Stimulated activated CD4-positive, alpha-beta T cell treated with anti-CD3 and anti-CD28 coated beads, Interleukin-1b, Interleukin-23, amount 100 ng/mL, for 48 hours (primary cell): Measurements from ENCODE around the gene LDB1.

ENCODE experiments used
- DNase-seq: peaks from one replicate; pipeline ENCODE4 v3.0.0-alpha.2; 2020

Gene LDB1

DNA sequence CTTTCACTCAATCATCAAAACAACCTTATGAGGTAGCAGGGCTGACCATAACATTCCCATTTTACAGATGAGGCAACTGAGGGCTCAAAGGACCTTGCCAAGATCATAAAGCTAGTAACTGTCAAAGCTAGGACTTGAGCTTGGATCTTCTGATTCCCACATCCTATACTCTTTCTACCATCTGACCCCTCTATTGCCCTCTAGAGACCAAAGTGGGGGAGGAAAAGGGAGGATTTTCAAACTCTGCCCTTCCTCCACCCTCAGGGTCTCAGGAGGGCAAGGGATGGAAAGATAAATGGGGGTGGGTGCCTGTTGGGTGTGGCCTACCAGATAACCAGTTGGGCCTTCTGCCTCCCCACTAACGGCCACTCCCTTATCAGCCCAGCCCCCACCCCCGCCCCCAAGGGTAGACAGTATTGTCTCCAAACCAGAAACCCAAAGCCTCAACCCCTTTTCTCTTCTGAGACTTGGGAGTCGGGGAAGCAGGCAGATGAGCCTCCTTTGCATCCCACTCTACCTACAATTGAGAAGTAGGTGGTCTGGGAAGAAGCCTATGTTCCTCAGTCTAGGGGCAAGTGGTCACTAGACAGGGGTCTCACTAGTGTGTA, 7.9 kb downstream of the LDB1 start:
- DNase-seq: no peak

DNA sequence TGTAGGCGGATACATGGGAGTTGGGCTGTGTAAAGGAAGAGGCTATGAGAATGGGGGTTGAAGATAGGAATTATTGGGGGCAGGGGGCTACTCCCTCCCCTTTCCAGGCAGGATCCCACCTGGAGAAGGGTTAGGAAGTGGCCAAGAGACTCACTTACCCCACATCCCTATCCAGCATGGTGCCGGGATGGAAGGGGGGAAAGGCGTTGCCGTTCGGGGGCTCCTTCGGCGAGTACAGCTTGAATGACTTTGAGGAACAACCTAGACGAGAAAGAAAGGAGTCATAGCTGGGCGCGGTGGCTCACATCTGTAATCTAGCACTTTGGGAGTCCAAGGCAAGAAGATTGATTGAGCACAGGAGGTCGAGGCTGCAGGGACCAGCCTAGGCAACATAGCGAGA, 8.9 kb downstream of the LDB1 start:
- no peak for DNase-seq

DNA sequence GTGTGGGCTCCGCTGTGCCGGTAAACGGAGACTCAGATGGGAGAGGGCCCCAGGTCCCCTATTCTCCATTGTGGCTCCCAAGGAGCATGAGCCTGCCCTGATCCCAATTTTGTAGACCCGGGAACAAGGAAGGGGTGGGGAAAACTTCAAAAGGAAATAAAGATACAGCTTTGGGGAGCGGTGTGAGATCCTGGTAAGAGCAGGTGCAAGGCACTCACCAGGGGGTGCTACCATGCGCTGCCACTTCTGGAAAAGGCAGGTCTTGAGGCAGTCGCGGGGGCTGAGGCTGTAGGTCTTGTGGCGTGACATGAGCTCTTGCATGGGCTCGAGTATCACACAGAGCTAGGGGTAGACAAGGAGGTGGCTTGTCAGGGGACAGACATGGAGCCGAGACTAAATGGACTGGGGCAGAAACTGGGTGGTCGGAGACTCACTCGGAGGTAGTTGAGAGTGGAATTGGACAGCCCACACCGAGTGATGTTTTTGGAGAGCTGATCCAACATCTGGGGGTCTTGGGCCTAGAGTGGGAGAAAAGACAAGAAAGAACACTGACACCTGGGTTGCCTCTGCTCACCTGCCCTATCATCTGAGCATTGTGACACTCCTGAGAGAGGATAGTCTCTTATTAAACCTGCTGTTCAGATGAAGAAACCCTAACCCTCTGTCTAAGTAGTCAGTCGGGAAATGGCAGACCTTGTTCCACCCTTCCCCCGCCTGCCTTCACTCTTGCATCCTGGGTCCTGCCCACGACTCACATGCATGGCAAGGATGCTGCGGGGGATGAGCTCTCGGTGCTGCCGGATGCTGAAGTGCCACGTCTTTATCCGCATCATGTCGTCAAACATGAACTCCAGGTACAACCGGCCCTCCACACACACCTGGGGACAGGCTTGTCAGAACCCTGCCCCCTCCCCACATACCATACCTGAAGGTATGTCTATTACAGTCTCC, 10.7 kb downstream of the LDB1 start:
- no peak for DNase-seq

DNA sequence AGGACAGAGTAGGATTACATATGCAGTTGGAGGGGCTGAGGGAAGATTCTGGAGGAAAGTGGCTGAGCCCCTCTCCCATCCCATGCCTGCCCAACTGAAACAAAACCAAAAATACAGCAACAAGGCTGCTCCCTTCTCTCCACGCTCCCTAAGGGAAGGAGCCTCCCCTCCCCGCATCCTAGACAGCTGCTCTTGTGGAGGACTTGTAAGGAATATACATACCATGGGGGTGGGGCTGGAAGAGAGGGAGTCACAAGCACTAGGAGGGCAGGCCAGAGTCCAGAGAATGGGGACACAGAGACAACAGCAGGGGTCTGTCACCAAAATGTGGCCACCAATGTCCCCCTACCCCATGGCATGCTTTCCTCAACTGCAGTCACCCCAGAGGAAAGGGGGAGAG, 13.2 kb downstream of the LDB1 start:
- no peak for DNase-seq

DNA sequence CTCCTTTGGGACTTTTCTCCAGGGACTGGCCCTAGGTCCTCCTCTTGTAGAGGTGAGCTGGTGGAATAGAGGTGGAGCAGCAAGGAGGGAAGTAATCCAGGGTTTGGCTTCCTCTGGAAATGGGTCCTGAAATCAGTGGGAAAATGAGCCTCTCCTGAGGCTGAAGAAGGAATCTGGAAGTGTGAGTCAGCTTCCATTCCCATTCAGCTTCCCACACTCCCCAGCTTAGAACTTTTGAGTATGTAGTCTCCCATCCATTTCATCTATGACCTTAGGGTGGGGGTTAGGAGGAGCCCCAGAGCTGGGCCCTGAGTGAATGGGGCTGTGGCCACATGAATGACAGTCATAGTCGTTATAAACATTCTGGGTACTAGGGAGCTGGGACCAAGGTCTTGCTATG, 17.7 kb downstream of the LDB1 start:
- no peak for DNase-seq

DNA sequence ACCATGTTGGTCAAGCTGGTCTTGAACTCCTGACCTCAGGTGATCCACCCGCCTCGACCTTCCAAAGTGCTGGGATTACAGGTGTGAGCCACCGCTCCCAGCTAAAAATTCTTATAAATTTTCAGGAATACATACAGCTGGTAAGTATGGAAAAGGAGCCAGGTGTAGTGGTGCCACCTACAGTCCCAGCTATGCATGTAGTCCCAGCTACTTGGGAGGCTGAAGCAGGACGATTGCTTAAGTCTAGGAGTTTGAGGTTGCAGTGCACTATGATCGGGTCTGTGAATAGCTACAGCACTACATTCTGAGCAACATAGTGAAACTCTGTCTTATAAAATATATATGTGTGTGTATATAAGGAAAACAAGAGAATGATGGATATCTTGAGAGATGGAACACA, 19.0 kb downstream of the LDB1 start:
- no peak for DNase-seq

DNA sequence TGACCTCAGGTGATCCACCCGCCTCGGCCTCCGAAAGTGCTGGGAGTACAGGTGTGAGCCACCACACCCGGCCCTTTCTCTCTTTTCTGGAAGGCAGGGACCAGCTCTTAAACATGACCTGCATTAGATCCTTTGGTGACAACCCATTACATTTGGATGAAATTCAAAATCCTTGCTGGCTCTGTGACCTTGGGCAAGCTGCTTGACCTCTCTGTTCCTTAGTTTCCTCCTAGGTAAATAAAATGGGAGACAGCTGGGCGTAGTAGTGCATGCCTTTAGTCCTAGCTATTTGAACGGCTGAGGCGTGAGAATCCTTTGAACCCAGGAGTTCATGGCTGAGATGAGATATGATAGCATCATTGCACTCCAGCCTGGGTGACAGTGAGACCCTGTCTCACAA, 23.7 kb downstream of the LDB1 start:
- no peak for DNase-seq

DNA sequence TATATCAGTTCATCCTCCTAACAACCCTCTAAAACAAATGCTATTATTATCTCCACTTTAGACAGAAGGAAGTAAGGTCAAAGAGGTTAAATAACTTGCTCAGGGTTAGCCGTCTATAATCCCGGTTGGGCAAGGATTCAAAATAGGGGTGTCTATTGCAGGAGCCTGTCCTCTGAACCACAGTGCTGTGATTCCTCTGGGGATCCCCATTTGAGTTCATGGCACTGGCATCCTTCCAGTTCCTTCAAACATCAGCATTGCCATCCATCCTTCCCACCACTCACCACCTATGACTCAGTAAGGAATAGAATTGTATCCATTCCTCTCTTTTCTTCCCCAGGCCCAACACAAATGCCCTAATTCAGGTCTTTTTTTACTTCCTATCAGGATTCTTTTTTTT, 29.4 kb downstream of the LDB1 start:
- DNase-seq: no peak

DNA sequence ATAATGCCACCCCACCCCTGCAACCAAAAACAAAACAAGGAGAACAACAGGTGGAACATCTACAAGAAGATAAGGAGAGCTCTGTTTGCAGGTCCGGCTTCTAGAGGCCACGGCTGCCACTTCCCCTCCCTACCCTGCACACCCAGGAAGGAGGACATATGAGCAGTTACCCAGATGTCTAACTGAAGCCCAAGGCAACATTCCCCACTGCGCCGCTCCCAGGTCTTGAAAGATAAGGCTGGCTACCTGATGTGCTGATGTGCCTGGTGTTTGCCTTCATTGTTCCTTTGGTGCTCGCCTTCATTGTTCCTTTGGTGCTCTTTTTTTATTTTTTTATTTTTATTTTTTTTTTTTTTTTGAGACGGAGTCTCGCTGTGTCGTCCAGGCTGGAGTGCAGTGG, 34.0 kb downstream of the LDB1 start:
- no peak for DNase-seq

DNA sequence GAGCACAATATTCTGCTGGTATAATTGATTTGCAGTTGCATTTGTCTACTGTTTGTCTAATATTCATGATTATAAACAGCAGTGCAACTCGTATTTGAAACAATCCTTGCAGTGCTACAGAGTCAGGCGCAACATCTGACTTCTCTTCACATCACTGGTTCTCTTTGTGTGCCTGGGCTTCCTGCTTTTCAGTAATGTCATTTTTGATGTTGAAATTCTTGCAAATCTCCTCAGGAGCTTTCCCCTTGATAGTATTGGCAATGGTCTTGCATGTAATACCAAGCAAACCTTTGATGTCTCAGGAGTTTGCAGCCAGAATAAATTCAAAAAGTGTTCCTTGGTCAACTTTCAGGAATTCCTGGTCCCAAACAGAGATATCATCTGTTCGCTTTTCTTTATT, 34.8 kb downstream of the LDB1 start:
- no peak for DNase-seq

DNA sequence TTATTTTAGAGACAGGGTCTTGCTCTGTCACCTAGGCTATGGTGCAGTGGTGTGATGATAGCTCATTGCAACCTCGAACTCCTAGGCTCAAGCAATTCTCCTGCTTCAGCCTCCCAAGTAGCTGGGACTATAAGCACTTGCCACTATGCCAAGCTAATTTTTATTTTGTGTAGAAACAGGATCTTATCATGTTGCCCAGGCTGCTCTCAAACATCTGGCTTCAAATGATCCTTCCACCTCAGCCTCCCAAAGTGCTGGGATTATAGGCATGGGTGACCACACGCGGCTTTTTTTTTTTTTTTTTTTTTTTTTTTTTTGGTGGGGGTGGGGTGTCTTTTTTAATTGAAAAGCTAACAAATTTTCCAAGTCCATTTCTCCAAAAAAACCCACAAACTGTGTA, 36.6 kb downstream of the LDB1 start:
- DNase-seq: no peak

DNA sequence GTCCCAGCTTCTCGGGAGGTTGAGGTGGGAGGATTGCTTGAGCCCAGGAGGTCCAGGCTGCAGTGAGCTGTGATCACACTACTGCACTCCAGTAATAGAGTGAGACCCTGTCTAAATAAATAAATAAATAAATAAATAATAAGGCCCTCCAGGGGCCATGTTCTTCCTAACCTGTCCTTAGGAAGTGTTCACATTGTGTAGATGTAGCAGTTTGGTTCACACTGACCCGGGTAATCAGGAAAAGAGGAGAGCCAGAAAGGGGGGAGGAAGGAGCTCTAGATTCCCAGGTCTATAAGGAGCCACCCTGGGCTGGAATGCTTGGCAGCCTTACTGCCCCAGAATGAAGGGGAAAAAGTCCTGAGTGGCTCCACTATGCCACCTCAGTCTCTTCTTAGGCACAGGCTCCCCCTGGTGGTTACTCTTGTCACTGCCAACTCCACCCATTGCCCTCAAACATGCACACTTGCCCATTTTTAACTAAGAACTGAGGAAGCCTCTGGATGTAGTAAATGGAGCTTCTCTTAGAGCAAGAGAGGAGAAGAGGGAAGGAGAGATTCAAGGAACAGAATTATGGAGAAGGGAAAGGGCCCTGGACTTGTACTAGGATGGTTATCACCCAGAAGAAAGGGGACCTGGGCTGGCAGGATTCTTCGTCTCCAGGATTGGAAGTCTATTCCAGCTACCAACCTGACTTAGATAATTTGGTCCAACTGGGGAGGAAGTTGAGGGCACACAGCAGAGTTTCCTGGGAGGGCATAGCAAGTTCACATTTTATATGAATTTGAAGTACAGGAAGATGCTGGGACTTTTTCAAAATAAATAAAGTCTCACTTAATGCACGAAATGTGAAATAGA, 47.3 kb downstream of the LDB1 start:
- DNase-seq: peak; percentile 76

DNA sequence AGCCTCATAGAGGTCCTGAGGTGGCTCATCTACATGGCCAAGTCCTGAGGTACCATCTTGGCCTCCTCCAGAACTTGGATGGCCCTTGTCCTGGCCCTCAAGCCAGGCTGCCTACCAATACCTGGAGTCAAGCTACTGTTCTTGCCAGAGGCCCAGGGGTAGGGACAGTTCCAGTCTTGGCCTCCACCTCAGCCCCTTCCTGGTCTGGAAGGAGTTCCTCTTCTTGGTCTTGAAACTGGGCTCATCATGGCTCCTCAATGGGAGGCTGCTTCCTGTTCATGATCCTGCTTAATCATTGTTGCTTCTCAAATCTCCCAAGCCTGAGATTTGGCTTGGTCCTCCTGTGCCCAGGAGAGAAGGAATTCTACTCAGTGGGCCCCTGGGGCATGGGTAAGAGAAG, 51.1 kb downstream of the LDB1 start:
- DNase-seq: no peak

DNA sequence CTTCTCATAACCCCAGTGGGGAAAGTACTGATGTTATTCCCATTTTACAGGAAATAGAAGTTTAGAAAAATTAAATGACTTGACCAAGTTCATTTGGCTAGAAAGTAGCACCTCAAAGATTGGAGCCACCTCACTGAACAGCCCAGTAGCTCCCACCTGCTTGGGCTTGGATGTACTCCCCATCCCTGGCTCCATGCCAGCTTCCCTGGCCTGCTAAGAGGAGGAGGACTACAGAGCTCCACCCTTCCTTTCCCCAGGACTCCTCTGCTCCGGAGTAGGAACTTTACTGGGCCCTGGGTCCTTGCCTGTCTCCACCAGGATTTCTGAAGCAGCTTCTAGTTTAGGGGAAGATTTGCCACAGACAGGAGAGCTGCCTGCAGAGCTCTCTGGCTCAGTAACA, 52.0 kb downstream of the LDB1 start:
- no peak for DNase-seq

DNA sequence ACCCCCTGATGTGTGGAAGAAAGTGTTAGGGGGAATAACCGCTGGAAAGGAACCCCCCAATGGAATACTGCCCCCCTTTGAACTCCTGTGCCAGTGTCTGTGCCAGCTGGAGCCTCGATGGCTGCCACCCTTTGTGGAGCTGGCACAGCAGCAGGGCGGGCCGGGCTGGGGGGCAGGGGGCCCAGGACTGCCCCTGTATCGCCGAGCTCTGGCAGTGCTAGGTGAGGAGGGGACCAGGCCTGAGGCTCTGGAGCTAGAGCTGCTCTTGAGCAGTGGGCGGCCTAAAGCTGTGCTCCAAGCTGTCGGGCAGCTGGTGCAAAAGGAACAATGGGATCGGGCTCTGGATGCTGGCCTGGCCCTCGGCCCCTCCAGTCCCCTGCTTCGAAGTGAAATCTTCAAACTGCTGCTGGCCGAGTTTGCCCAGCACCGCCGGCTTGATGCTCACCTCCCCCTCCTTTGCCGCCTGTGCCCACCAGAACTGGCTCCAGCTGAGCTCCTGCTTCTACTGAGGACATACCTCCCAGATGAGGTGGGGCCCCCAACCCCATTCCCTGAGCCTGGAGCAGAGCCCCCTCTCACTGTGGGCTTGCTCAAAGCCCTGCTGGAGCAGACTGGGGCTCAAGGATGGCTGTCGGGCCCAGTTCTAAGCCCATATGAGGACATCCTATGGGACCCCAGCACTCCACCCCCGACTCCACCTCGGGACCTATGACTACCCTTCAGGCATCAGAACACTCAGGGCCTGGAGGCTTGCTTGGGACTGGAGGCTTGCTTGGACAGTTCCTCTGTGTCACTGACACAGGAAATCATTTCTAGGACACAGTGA, 52.9 kb downstream of the LDB1 start:
- DNase-seq: no peak

DNA sequence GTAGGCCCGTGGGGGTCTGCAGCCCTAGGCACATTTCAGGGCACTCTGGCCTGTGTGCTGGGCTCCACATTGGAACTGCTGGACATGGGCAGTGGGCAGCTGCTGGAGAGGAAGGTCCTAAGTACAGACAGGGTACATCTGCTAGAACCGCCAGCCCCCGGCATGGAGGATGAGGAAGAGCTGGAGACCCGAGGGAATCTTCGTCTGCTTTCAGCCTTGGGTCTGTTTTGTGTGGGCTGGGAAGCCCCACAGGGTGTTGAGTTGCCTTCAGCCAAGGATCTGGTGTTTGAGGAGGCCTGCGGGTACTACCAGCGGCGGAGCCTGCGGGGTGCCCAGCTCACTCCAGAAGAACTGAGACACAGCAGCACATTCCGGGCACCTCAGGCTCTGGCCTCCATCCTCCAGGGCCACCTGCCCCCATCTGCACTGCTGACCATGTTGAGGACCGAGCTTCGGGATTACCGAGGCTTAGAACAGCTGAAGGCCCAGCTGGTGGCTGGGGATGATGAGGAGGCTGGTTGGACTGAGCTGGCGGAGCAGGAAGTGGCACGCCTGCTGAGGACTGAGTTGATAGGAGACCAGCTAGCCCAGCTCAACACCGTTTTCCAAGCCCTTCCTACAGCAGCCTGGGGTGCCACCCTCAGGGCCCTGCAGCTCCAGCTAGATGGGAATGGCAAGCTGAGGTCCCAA, 53.6 kb downstream of the LDB1 start:
- DNase-seq: no peak

DNA sequence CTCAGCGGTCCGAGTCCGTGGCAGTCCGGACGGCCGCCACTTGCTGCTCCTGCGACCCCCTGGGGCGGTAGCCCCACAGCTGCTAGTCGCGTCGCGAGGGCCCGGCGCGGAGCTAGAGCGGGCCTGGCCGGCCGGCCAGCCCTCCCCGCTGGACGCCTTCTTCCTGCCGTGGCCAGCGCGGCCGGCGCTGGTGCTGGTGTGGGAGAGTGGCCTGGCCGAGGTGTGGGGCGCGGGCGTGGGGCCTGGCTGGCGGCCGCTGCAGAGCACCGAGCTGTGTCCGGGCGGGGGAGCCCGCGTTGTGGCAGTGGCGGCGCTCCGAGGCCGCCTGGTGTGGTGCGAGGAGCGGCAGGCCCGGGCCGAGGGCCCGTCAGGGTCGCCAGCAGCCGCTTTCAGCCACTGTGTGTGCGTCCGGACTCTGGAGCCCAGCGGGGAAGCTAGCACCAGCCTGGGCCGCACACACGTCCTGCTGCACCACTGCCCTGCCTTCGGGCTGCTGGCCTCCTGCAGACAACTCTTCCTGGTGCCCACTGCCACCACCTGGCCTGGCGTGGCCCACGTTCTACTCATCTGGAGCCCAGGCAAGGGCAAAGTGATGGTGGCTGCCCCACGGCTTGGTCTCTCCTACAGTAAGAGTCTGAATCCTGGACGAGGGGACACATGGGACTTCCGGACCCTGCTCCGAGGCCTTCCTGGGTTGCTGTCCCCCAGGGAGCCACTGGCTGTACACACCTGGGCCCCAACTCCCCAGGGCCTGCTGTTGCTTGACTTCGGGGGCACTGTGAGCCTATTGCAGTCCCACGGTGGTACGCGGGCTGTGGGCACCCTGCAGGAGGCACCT, 54.4 kb downstream of the LDB1 start:
- DNase-seq: no peak

DNA sequence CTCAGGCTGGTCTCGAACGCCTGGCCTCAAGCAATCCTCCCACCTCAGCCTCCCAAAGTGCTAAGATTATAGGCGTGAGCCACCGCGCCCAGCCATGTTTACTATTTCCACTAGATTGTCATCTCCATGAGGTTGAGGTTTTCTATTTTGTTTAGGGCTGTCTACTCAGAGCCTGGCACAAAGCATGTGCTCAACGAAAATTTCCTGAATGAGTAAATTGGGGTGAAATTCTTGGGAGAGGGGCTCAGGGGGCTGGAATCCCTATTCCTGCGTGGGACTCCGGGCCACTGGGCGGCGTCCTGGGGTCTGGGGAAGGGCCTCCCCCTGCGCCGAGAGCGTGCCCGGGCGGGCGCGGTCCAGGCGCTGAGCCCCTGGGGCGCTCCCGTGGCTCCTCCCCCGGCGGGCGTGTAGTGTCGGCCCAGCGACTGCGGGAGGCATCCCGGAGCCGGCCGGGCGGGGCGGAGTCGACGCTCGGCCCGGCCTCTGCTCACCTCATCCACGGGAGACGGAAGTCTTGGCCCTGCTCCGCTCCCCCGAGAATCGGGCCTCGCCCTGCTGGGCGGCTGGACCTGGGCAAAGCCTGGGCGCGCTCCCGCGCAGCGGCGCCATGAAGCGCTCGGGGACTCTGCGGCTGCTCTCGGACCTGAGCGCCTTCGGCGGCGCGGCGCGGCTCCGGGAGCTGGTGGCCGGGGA, 55.2 kb downstream of the LDB1 start, which contains the start of gene HPS6:
HPS6 (plus strand) TSS at position 482 of the 693 bp plus-strand sequence; CDS start at position 608, 126 bp downstream.
- peak; percentile 87 for DNase-seq

DNA sequence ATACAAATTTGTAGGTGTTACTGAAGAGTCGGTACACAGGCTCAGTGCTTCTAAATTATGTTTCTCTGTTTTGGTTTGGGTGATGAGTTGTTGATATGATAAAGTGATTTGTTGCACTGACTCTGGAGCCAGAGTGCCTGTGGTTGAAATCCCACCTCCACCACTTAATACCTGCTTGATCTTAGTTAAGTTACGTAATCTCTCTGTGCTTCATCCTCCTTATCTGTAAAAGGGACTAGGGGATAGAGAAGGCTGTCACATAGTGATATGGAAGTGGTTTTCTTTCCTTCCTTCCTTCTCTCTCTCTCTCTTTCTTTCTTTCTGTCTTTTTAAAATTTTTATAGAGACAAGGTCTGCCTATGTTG, 55.7 kb downstream of the LDB1 start:
- no peak for DNase-seq

DNA sequence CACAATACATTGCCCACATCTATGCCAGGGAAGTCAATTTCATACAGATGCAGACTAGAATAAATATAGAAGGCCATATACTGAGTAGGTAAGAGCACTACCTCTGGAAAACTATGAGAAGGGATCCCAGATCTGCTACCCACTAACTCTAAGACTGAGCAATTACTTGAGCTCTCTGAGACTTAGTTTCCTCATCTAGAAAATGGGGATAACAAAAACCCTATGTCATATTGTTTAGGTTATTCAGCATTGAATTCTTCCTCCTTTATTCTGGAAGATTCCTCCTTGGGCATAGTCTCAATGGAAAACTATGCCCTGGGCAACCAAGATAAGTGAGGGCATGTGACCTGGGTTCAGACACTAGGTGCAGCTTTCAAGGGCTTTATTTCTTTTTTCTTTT, 60.2 kb downstream of the LDB1 start:
- no peak for DNase-seq
